Breast epithelium (tissue), 4 donors: ENCODE results near the gene TMEM220. TPM values are rescaled to one million over a fixed set of nuclear protein-coding genes. Genes with fewer than 3 reads are reported as not detected.

Experiments
- DNase-seq, 2 donors: peaks; one replicate each; pipeline ENCODE4 v3.0.0-alpha.2; 2019; ENCODE audit warnings: low spot score in 2 of 2
- H3K27ac ChIP-seq, 2 donors: fragments of 200-600 bp; sonication (generic) in 1 of 2; one replicate each; pipeline ENCODE4 v1.5.1; 2016 to 2019; ENCODE audit warnings: mild to moderate bottlenecking in 1 of 2
- H3K27me3 ChIP-seq, 2 donors: fragments of 200-600 bp; sonication (generic) in 1 of 2; one replicate each; pipeline versions ENCODE4 v1.5.1 to v1.6.0; 2017 to 2019; ENCODE audit warnings: control low read depth in 1 of 2, mild to moderate bottlenecking in 1 of 2
- H3K36me3 ChIP-seq: fragments of 200-600 bp; one replicate; pipeline ENCODE4 v1.5.1; 2019
- H3K4me1 ChIP-seq, 2 donors: fragments of 200-600 bp; sonication (generic); one replicate each; pipeline ENCODE4 v1.5.1; 2016 to 2019; ENCODE audit warnings: control low read depth in 1 of 2
- H3K4me3 ChIP-seq, 3 donors: fragments of 200-600 bp; sonication (generic); 1 replicate in 2 of 3; 2 replicates in 1 of 3; pipeline ENCODE4 v1.5.1; 2016 to 2019; ENCODE audit warnings: mild to moderate bottlenecking in 3 of 3, moderate library complexity in 2 of 3
- H3K9me3 ChIP-seq, 2 donors: fragments of 200-600 bp; sonication (generic) in 1 of 2; one replicate each; pipeline ENCODE4 v1.5.1; 2016 to 2019; ENCODE audit warnings: control low read depth in 1 of 2
- POLR2A ChIP-seq: fragments of 450-650 bp; IDR thresholded peaks from one replicate; pipeline ENCODE4 v1.6.1; 2016; ENCODE audit warnings: antibody characterized with exemption, mild to moderate bottlenecking, moderate library complexity
- POLR2AphosphoS5 ChIP-seq, 3 donors: sonication (generic); formaldehyde crosslinking; IDR thresholded peaks; one replicate each; pipeline ENCODE4 v1.6.1; 2017; ENCODE audit warnings: antibody characterized with exemption in 3 of 3
- intact Hi-C: fragments of 100-400 bp; cut with DNase I; formaldehyde crosslinking; loops from one replicate; pipeline ENCODE4 v1.15.1; 2023; ENCODE audit warnings: low total_unique reads
- total RNA-seq, 3 donors: library from RNA; depleted of rRNA; stranded (reverse); fragments of >200 nt; gene quantifications; one replicate each; pipeline ENCODE4 v1.1.0, GENCODE V29; 2016
- TF ChIP-seq, protein P1 (sequence below), 3 donors: fragments of 450-650 bp; IDR thresholded peaks; one replicate each; pipeline ENCODE4 v1.5.1; 2016 to 2017; ENCODE audit warnings: antibody characterized with exemption in 3 of 3, mild to moderate bottlenecking in 3 of 3, moderate library complexity in 3 of 3

Gene TMEM220
- total RNA-seq, 3 donors from 2014 or later: 8.5 to 13.4 (median 9.5) TPM

DNA sequence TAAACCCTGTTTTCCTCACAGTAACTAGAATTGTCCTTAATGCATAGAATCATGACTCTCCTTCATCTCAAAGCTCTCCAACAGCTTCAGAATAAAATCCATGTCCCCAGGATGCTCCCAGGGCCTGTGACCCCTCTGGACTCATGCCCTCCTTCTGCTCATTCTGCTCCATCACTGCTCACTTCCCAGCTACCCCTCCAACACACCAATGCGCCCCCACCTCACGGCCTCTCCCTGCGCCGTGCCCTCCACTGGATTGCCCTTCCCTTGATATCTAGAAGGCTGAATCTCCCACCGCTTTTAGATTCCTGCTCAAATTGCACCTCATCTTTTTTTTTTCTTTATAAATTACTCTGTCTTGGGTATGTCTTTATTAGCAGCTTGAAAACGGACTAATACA, 12.6 kb upstream of the TMEM220 start:
- Histone ChIP-seq H3K27me3 (no peaks in the 10 kb centered on the region), H3K4me3 (no peak overlapping the region), H3K27ac (no peak overlapping the region), H3K4me1 (no peaks in the 10 kb centered on the region), H3K9me3 (no peaks in the 10 kb centered on the region), H3K36me3 (no peaks in the 10 kb centered on the region)
- intact Hi-C loops: no loop called here
- TF ChIP-seq POLR2A (no peak), POLR2AphosphoS5 (IDR thresholded peaks at IDR 0.05) (no peak)
- TF ChIP-seq, protein P1, sequence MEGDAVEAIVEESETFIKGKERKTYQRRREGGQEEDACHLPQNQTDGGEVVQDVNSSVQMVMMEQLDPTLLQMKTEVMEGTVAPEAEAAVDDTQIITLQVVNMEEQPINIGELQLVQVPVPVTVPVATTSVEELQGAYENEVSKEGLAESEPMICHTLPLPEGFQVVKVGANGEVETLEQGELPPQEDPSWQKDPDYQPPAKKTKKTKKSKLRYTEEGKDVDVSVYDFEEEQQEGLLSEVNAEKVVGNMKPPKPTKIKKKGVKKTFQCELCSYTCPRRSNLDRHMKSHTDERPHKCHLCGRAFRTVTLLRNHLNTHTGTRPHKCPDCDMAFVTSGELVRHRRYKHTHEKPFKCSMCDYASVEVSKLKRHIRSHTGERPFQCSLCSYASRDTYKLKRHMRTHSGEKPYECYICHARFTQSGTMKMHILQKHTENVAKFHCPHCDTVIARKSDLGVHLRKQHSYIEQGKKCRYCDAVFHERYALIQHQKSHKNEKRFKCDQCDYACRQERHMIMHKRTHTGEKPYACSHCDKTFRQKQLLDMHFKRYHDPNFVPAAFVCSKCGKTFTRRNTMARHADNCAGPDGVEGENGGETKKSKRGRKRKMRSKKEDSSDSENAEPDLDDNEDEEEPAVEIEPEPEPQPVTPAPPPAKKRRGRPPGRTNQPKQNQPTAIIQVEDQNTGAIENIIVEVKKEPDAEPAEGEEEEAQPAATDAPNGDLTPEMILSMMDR (IDR thresholded peaks at IDR 0.05): no peak
- no peak for DNase-seq

DNA sequence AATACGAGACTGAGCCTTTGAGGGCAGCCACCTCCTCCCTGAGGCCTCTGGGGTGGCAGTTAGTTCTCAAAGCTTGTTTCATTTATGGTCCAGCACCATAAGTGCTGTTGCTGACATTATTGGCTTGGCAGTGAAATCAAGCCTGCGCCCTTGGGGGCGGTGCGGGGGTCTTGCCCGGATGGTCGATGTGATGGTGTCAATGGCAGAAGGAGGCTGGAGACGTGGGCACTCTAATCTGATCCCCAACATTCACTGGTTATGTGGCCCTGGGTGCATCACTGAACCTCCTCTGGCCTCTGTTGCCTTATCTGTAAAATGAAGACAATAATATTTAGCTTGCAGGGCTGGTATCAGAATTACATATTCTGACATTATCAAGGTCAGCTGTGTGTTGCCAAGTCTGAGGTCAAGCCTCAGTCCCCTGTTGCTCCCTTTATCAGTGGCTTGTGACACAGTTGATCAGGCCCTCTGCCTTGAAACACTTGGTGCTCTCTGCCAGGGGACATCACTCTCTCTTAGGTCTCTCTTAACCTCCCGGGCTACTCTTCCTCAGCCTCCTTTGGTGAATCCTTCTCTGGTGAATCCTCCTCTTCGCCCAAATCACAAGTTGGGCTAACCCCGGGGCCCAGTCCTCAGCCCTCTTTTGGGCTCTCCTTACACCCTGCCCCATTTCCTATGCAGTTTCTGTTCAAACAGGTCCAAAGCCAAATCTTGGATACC, 11.8 kb upstream of the TMEM220 start:
- H3K27ac ChIP-seq: no peak overlapping the region
- DNase-seq: no peak
- no peak for TF ChIP-seq POLR2A
- no peak for TF ChIP-seq POLR2AphosphoS5 (IDR thresholded peaks at IDR 0.05)
- TF ChIP-seq, protein P1 (IDR thresholded peaks at IDR 0.05): no peak
- intact Hi-C loops: no loop called here
- no peak overlapping the region for H3K4me3 ChIP-seq
- no peaks in the 10 kb centered on the region for H3K9me3 ChIP-seq
- no peaks in the 10 kb centered on the region for H3K4me1 ChIP-seq
- H3K36me3 ChIP-seq: no peaks in the 10 kb centered on the region
- no peaks in the 10 kb centered on the region for H3K27me3 ChIP-seq

DNA sequence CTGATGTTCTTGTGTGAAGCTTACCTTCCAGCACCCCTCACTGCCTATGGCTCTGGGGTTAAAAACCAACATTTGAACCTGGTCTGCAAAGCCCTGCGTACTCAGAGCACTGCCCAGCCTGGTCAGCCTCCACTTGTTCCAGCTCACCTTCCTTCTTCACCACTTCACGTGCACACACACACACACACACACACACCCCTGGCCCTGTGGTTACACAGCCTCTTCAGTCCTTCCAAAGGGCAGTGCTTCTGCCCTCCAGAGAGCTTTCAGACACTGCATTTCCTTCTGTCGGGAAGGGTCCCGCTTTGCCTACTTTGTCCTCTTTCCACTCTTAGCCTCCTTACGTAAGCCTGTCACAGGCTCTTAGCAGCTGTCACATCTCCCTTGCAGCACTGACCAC, 9.6 kb upstream of the TMEM220 start:
- H3K27ac ChIP-seq: no peak overlapping the region
- no peak overlapping the region for H3K4me3 ChIP-seq
- H3K27me3 ChIP-seq: no peaks in the 10 kb centered on the region
- DNase-seq: no peak
- TF ChIP-seq, protein P1 (IDR thresholded peaks at IDR 0.05): no peak
- no peak for TF ChIP-seq POLR2AphosphoS5 (IDR thresholded peaks at IDR 0.05)
- no peak for TF ChIP-seq POLR2A
- H3K36me3 ChIP-seq: no peaks in the 10 kb centered on the region
- no peaks in the 10 kb centered on the region for H3K9me3 ChIP-seq
- no peaks in the 10 kb centered on the region for H3K4me1 ChIP-seq
- intact Hi-C loops: loop anchor here (10.0 kb wide), 1 partner anchor 105 kb away; no protein-coding TSS in a partner anchor

DNA sequence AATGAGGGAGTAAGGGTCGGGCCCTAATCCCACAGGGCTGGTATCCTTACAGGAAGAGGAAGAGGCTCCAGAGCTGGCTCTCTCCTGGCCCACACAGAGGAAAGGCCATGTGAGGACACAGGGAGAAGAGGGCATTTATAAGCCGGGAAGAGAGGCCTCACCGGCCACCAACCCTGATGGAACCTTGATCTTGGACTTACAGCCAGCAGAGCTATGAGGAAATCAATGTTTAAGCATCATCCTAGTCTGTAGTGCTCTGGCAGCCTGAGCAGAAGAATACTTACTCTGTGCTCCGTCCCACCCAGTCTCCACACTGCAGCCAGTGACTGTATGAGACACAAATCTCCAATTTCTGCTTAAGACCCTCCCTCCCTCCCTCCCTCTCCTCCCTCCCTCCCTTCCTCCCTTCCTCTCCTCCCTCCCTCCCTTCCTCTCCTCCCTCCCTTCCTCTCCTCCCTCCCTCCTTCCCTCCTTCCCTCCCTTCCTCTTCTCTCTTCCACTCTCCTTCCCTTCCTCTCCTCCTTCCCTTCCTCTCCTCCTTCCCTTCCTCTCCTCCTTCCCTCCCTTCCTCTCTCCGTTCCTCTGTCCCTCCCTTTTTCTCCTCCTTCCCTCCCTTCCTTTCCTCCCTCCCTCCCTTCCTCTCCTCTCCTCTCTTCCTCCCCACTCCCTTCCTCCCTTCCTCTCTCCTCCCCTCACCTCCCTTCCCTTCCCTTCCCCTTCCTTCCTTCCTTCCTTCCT, 8.9 kb upstream of the TMEM220 start:
- no peaks in the 10 kb centered on the region for H3K9me3 ChIP-seq
- H3K4me1 ChIP-seq: no peaks in the 10 kb centered on the region
- no peak for DNase-seq
- H3K27me3 ChIP-seq: no peaks in the 10 kb centered on the region
- no peak for TF ChIP-seq POLR2A
- TF ChIP-seq, protein P1 (IDR thresholded peaks at IDR 0.05): no peak
- TF ChIP-seq POLR2AphosphoS5 (IDR thresholded peaks at IDR 0.05): no peak
- no peaks in the 10 kb centered on the region for H3K36me3 ChIP-seq
- H3K27ac ChIP-seq: peak overlapping the region; percentile 25 to 43
- no peak overlapping the region for H3K4me3 ChIP-seq
- intact Hi-C loops: loop anchor here (10.0 kb wide), 1 partner anchor 106 kb away; no protein-coding TSS in a partner anchor

DNA sequence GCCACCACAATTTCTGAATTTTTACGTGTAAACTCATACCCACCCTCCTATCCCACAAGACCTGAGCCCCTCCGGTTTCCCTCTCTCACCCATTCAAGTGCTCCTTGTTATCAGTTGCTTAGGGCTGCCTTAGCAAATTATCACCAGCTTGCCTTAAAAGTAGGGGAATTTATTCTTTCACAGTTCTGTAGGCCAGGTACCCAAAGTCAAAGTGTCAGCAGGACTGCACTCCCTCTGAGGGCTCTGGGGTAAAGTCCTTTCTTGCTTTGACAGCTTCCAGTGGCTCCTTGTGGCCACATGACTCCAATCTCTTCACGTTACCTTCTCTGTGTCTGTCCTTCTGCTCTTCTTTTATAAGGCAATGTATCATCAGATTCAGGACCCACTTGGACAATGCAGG, 7.9 kb upstream of the TMEM220 start:
- no peaks in the 10 kb centered on the region for H3K4me1 ChIP-seq
- intact Hi-C loops: loop anchor here (10.0 kb wide), 1 partner anchor 107 kb away; no protein-coding TSS in a partner anchor
- H3K9me3 ChIP-seq: no peaks in the 10 kb centered on the region
- DNase-seq: no peak
- H3K36me3 ChIP-seq: no peaks in the 10 kb centered on the region
- H3K4me3 ChIP-seq: no peak overlapping the region
- H3K27ac ChIP-seq: peak overlapping the region; percentile 49 to 62
- H3K27me3 ChIP-seq: no peaks in the 10 kb centered on the region
- no peak for TF ChIP-seq POLR2AphosphoS5 (IDR thresholded peaks at IDR 0.05)
- TF ChIP-seq, protein P1 (IDR thresholded peaks at IDR 0.05): no peak
- TF ChIP-seq POLR2A: no peak
